ENCODE results near the gene ASCC1. TPM values are rescaled to one million over a fixed set of nuclear protein-coding genes. Genes with fewer than 3 reads are reported as not detected.
A peak's percentile ranks its signal among the peaks of the same experiment; 100 is the strongest.

Gene ASCC1
- total and polyA plus RNA-seq, 2 of the 13 experiments (the other 11 are each of a cell fraction or from before 2014, with no cell fraction given): 21.6 to 30.1 TPM

DNA sequence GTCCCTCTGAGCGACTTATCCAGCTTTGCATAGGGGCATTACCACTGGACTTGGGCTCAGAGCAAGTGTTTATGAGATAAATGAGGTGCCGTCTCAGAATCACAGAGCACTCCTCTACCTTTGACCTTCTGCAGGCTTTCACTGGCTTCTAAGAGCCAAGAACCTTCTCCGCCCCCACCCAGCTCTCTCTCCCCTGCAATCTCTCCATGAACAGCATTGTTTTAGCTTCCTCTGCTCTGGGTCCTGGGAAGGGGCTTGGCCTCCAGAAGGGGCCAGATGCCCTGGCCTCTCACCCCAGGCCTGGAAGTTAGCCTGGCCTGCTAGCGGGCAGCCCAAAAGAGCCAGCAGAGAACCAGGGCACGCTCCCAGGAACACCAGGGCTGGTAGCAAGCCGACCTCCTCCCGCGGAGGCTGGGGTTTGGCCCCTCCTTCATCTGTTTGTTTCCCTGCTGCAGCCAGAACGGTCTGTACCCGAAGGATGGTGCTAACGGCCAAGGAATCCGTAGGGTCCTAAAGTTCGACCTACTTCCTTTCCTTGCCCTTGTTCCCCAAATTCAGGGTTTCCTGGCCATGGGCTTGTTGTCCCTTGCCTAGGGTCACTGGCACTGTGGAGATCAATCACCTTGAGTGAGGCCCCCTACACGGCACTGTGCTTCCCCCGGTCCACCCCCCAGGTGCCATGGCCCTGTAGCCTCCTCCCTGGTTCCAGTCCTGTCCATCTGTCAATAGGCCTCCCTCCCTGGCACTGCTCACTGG lies 38.9 kb upstream of the ASCC1 start (continued):
- TF ChIP-seq, protein P1, sequence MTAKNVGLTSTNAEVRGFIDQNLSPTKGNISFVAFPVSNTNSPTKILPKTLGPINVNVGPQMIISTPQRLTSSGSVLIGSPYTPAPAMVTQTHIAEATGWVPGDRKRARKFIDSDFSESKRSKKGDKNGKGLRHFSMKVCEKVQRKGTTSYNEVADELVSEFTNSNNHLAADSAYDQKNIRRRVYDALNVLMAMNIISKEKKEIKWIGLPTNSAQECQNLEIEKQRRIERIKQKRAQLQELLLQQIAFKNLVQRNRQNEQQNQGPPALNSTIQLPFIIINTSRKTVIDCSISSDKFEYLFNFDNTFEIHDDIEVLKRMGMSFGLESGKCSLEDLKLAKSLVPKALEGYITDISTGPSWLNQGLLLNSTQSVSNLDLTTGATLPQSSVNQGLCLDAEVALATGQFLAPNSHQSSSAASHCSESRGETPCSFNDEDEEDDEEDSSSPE (CRISPR knock-in tag; IDR thresholded peaks at IDR 0.05): peak; percentile 36; the same call in 1 of the 2 replicates
- TF ChIP-seq SMAD1 (CRISPR knock-in tag; IDR thresholded peaks at IDR 0.05; ENCODE audit: borderline replicate concordance, low read depth) (no peak), ERF (CRISPR knock-in tag; IDR thresholded peaks at IDR 0.05) (peak; percentile 20; the same call in 1 of the 2 replicates), MXD1 (CRISPR knock-in tag; IDR thresholded peaks at IDR 0.05) (0 out of 2 replicates have a peak, but pooled peaks have one; percentile 29), ZNF180 (CRISPR knock-in tag; IDR thresholded peaks at IDR 0.05; ENCODE audit: borderline replicate concordance, low read depth) (no peak), ZNF326 (CRISPR knock-in tag; IDR thresholded peaks at IDR 0.05; ENCODE audit: borderline replicate concordance) (no peak), U2AF1 (optimal IDR thresholded peaks at IDR 0.05; ENCODE audit: low read depth, low read length) (no peak), ZNF547 (CRISPR knock-in tag; IDR thresholded peaks at IDR 0.05) (0 out of 2 replicates have a peak, but pooled peaks have one; percentile 41), MYPOP (CRISPR knock-in tag; IDR thresholded peaks at IDR 0.05) (no peak), HBP1 (CRISPR knock-in tag; IDR thresholded peaks at IDR 0.05; ENCODE audit: low read depth) (no peak), LRRFIP1 (CRISPR knock-in tag; conservative IDR thresholded peaks at IDR 0.05) (no peak), CEBPB (IDR thresholded peaks at IDR 0.05; ENCODE audit: borderline replicate concordance, low read depth, low read length) (no peak), TAF1 (CRISPR knock-in tag; IDR thresholded peaks at IDR 0.05) (peak; percentile 53)
- TF ChIP-seq, protein P2, sequence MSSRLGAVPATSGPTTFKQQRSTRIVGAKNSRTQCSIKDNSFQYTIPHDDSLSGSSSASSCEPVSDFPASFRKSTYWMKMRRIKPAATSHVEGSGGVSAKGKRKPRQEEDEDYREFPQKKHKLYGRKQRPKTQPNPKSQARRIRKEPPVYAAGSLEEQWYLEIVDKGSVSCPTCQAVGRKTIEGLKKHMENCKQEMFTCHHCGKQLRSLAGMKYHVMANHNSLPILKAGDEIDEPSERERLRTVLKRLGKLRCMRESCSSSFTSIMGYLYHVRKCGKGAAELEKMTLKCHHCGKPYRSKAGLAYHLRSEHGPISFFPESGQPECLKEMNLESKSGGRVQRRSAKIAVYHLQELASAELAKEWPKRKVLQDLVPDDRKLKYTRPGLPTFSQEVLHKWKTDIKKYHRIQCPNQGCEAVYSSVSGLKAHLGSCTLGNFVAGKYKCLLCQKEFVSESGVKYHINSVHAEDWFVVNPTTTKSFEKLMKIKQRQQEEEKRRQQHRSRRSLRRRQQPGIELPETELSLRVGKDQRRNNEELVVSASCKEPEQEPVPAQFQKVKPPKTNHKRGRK (CRISPR knock-in tag; IDR thresholded peaks at IDR 0.05): no peak
- TF ChIP-seq, protein P3, sequence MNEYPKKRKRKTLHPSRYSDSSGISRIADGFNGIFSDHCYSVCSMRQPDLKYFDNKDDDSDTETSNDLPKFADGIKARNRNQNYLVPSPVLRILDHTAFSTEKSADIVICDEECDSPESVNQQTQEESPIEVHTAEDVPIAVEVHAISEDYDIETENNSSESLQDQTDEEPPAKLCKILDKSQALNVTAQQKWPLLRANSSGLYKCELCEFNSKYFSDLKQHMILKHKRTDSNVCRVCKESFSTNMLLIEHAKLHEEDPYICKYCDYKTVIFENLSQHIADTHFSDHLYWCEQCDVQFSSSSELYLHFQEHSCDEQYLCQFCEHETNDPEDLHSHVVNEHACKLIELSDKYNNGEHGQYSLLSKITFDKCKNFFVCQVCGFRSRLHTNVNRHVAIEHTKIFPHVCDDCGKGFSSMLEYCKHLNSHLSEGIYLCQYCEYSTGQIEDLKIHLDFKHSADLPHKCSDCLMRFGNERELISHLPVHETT (CRISPR knock-in tag; conservative IDR thresholded peaks at IDR 0.05): no peak
- TF ChIP-seq, protein P4, sequence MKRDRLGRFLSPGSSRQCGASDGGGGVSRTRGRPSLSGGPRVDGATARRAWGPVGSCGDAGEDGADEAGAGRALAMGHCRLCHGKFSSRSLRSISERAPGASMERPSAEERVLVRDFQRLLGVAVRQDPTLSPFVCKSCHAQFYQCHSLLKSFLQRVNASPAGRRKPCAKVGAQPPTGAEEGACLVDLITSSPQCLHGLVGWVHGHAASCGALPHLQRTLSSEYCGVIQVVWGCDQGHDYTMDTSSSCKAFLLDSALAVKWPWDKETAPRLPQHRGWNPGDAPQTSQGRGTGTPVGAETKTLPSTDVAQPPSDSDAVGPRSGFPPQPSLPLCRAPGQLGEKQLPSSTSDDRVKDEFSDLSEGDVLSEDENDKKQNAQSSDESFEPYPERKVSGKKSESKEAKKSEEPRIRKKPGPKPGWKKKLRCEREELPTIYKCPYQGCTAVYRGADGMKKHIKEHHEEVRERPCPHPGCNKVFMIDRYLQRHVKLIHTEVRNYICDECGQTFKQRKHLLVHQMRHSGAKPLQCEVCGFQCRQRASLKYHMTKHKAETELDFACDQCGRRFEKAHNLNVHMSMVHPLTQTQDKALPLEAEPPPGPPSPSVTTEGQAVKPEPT (CRISPR knock-in tag; IDR thresholded peaks at IDR 0.05; ENCODE audit: low read depth): no peak

Measured in HepG2 (cell line).